ENCODE results near the gene SIRT3.

The SIRT3 gene

DNA sequence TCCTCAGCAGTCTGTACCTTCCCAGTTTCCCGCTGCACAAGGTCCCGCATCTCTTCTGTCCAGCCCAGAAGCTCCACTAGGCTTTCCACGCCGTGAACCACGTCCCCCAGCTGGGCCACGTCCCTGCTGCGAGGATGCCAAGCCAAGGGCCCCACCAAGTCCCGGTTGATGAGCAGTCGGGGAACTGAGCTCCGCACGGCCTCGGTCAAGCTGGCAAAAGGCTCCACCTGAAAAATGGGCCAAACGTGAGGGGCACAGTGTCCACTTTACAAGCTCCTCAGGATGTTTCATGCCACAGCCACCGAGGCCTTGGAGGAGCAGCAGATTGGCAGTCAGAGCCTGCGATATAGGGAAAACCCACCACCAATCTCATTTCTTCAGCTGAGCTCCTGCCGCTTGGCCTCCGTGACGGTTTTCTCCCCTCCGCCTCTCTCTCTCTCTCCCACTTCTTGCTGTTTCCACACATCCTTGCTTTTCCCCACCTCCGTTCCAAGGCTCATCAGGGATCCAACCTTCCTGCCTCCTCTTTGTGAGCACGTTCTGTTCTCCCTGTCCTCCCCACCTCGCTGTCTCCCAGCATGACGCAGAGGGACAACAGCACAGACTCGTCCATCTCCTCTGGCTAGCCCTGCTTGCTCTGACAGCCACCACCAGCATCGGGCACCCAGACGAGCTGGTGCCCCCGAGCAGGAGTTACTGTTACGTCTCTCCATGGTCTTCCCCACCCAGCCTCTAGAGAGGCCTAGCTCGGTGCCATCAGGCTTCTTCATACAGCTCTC, 17.1 kb downstream of the SIRT3 start:
- peaks cover 15% of the 10 kb centered on the region for H3K36me3 ChIP-seq (ENCODE audit: insufficient read depth, low read length)
- H3K4me3 ChIP-seq (ENCODE audit: low read length), result no peak overlapping the region
- H3K4me1 ChIP-seq (ENCODE audit: control insufficient read depth, insufficient read depth, low read length), result no peaks in the 10 kb centered on the region
- H3K9ac ChIP-seq (ENCODE audit: low read depth, low read length), result no peak overlapping the region
- no peak overlapping the region for H3K4me2 ChIP-seq (ENCODE audit: low read length)
- no peaks in the 10 kb centered on the region for H3K9me3 ChIP-seq (replicated peaks; ENCODE audit: low read length)
- no peaks in the 10 kb centered on the region for H3K27me3 ChIP-seq (ENCODE audit: control insufficient read depth, insufficient read depth, low read length)

DNA sequence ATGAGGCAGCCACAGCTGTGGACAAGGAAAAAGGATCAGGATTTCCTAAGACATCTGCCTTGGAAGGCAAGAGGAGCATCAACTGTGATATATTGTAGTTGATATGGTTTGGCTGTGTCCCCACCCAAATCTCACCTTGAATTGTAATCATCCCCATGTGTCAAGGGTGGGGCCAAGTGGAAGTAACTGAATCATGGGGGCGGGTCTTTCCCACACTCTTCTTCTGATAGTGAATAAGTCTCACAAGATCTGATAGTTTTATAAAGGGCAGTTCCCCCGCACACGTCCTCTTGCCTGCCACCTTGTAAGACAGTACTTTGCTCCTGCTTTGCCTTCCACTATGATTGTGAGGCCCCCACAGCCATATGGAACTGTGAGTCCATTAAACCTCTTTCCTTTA, 18.4 kb downstream of the SIRT3 start:
- Histone ChIP-seq H3K4me2 (ENCODE audit: low read length) (no peak overlapping the region), H3K27me3 (ENCODE audit: control insufficient read depth, insufficient read depth, low read length) (no peaks in the 10 kb centered on the region), H3K9me3 (replicated peaks; ENCODE audit: low read length) (no peaks in the 10 kb centered on the region), H3K36me3 (ENCODE audit: insufficient read depth, low read length) (peaks cover 28% of the 10 kb centered on the region), H3K4me1 (ENCODE audit: control insufficient read depth, insufficient read depth, low read length) (no peaks in the 10 kb centered on the region), H3K4me3 (ENCODE audit: low read length) (no peak overlapping the region), H3K9ac (ENCODE audit: low read depth, low read length) (no peak overlapping the region)

DNA sequence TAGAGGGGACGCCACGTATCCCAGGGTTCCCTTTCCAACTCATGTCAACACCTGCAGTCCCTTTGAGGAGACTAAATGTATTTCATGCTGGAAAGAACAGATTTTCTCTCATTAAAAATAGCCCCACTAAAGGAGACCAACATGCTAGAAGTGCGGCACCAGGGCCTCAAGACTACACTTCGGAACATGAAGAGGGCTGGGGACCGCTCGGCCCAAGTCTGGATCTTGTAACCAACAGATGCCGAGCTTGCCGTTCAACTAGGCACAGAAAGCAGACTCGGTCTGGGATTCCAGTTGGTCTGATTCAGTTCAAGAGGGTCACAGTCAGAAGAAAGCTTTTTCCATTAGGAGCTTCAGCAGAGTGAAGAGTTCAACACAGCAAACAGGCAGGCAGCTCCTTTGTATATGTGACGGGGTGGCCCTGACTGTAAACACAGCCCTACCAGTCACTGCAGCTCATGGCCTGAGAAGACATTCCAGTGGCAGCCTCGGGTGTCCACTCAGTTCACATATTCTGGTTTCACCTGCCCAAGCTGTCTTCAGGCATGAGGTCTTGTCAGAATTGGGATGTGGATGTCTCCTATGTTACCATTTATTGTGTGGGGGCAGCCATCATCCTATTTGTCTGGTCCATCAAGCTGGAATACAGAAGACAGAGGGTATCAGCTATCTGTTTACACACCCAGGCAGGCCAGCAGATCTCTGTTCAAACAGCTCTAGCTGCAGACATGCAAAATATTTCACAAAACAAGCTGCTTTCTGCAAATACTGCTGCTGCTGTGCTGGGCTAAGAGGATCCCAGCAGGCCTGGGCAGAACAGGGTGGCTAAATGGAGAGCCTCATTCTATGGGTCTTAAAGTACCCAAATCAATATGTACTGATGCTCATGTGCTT, 19.8 kb downstream of the SIRT3 start:
- H3K9ac ChIP-seq (ENCODE audit: low read depth, low read length), result no peak overlapping the region
- no peaks in the 10 kb centered on the region for H3K27me3 ChIP-seq (ENCODE audit: control insufficient read depth, insufficient read depth, low read length)
- no peak overlapping the region for H3K4me3 ChIP-seq (ENCODE audit: low read length)
- no peaks in the 10 kb centered on the region for H3K9me3 ChIP-seq (replicated peaks; ENCODE audit: low read length)
- H3K4me1 ChIP-seq (ENCODE audit: control insufficient read depth, insufficient read depth, low read length), result peaks cover 2% of the 10 kb centered on the region
- H3K4me2 ChIP-seq (ENCODE audit: low read length), result no peak overlapping the region
- peaks cover 42% of the 10 kb centered on the region for H3K36me3 ChIP-seq (ENCODE audit: insufficient read depth, low read length)

DNA sequence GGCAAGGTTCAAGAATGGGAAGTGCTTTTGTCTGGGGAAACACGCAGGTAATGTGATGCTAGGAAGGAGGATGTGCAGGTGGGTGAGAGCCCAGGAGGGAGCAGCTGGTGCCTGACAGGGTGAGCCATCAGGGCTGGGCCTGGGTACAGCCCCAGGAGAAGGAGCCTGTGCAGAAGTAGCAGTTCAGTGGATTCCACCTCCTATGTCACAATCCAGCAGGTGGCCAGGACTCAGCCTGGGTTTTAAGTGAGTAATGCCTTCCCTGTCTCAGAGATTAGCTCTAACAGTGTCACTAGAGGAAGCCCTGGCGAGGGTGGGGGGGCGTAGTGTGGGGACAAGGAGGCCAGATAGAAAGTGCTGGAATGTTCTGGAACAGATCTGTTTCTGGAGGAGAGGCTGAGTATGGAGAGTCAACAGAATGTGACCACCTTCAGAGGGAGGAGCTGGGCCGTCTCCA, 20.5 kb downstream of the SIRT3 start:
- Histone ChIP-seq H3K9ac (ENCODE audit: low read depth, low read length) (no peak overlapping the region), H3K4me2 (ENCODE audit: low read length) (no peak overlapping the region), H3K4me1 (ENCODE audit: control insufficient read depth, insufficient read depth, low read length) (peaks cover 9% of the 10 kb centered on the region), H3K27me3 (ENCODE audit: control insufficient read depth, insufficient read depth, low read length) (no peaks in the 10 kb centered on the region), H3K36me3 (ENCODE audit: insufficient read depth, low read length) (peaks cover 49% of the 10 kb centered on the region), H3K4me3 (ENCODE audit: low read length) (no peak overlapping the region), H3K9me3 (replicated peaks; ENCODE audit: low read length) (no peaks in the 10 kb centered on the region)

DNA sequence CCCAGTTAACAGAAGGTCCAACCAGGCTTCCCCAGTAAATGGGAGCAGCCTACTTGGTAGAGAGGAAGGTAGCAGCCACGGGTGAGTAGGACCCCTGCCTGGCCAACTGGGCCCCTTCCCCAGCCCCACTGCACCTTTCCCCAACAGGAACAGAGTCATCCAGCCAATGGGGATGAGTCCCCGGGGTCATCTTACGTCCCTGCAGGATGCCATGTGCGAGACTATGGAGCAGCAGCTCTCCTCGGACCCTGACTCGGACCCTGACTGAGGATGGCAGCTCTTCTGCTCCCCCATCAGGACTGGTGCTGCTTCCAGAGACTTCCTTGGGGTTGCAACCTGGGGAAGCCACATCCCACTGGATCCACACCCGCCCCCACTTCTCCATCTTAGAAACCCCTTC, 22.1 kb downstream of the SIRT3 start:
- H3K27me3 ChIP-seq (ENCODE audit: control insufficient read depth, insufficient read depth, low read length), result no peaks in the 10 kb centered on the region
- no peaks in the 10 kb centered on the region for H3K9me3 ChIP-seq (replicated peaks; ENCODE audit: low read length)
- peaks cover 61% of the 10 kb centered on the region for H3K36me3 ChIP-seq (ENCODE audit: insufficient read depth, low read length)
- no peak overlapping the region for H3K4me3 ChIP-seq (ENCODE audit: low read length)
- no peak overlapping the region for H3K9ac ChIP-seq (ENCODE audit: low read depth, low read length)
- H3K4me1 ChIP-seq (ENCODE audit: control insufficient read depth, insufficient read depth, low read length), result peaks cover 23% of the 10 kb centered on the region
- H3K4me2 ChIP-seq (ENCODE audit: low read length), result no peak overlapping the region

DNA sequence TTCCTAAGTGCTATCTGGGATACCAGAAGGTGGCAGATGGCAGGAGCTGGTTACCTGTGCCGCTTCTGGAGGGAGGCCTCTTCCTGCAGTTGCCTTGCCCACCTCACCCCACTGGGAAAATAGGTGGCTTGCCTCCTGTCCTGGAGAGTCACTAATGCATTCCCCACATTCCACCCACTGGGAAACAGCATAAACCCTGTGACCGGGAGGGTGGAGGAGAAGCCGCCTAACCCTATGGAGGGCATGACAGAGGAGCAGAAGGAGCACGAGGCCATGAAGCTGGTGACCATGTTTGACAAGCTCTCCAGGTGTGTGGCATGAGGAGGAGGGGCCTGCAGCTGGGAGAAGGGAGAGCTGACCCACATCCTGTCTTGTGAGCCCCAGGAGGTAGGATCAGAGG, 23.0 kb downstream of the SIRT3 start:
- Histone ChIP-seq H3K9ac (ENCODE audit: low read depth, low read length) (no peak overlapping the region), H3K36me3 (ENCODE audit: insufficient read depth, low read length) (peaks cover 61% of the 10 kb centered on the region)

DNA sequence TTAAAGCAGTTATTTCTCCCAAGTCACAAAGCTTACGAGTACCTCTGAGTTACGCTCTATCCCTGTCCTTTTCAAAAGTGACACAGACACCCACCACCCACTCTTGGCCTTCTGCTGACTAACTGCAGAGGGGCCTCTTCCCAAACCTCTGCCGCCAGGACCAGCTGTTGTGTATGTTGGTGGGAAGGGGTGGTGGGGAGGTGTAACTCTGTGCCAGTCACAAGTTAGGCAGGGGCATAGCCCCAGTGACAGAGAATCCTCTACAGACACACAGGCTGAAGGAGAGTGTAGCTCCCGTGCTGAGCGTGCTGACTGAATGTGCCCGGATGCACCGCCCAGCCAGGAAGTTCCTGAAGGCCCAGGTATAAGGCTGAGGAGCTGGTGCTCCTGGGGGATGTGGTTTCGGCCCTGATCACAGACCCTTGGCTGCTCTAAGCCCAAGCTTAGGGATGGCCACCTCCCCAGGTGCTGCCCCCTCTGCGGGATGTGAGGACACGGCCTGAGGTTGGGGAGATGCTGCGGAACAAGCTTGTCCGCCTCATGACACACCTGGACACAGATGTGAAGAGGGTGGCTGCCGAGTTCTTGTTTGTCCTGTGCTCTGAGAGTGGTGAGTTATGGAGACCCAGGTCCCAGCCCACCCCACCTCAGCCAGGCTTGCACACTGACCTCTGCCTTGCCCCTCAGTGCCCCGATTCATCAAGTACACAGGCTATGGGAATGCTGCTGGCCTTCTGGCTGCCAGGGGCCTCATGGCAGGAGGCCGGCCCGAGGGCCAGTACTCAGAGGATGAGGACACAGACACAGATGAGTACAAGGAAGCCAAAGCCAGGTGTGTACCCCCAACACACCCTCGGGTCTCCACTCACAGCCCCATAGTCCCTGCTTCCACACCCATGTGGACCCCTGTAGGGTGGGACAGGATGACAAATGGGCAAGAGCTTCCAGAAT, 23.7 kb downstream of the SIRT3 start:
- H3K4me1 ChIP-seq (ENCODE audit: control insufficient read depth, insufficient read depth, low read length), result peaks cover 23% of the 10 kb centered on the region
- H3K9ac ChIP-seq (ENCODE audit: low read depth, low read length), result no peak overlapping the region
- H3K9me3 ChIP-seq (replicated peaks; ENCODE audit: low read length), result no peaks in the 10 kb centered on the region
- H3K36me3 ChIP-seq (ENCODE audit: insufficient read depth, low read length), result peaks cover 61% of the 10 kb centered on the region
- H3K4me3 ChIP-seq (ENCODE audit: low read length), result no peak overlapping the region
- H3K27me3 ChIP-seq (ENCODE audit: control insufficient read depth, insufficient read depth, low read length), result no peaks in the 10 kb centered on the region
- no peak overlapping the region for H3K4me2 ChIP-seq (ENCODE audit: low read length)

More for the DNA sequence above, 23.0 kb downstream of the SIRT3 start:
- no peaks in the 10 kb centered on the region for H3K9me3 ChIP-seq (replicated peaks; ENCODE audit: low read length)
- H3K4me1 ChIP-seq (ENCODE audit: control insufficient read depth, insufficient read depth, low read length), result peaks cover 23% of the 10 kb centered on the region
- no peak overlapping the region for H3K4me2 ChIP-seq (ENCODE audit: low read length)
- no peaks in the 10 kb centered on the region for H3K27me3 ChIP-seq (ENCODE audit: control insufficient read depth, insufficient read depth, low read length)
- H3K4me3 ChIP-seq (ENCODE audit: low read length), result no peak overlapping the region

DNA sequence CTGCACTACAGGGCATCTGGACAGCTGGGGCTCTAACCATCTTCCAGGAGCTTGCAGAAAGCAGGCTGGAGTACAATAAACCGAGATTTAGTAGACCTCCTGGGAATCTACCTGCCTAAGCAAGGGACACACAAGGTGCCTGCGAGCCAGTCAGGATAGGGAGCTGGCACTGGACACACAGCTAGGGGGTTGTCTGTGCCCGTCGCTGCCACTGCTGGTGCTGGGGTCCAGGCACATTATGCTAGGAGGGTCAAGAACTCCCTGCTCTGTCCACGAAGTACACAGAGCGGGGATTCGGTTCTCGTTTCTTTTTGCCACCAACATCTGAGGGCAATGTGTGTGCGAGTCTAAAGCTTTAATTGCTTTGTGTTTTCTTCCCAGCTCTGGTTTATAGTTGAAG, 24.4 kb downstream of the SIRT3 start:
- H3K4me3 ChIP-seq (ENCODE audit: low read length), result no peak overlapping the region
- peaks cover 61% of the 10 kb centered on the region for H3K36me3 ChIP-seq (ENCODE audit: insufficient read depth, low read length)
- no peak overlapping the region for H3K4me2 ChIP-seq (ENCODE audit: low read length)
- H3K9ac ChIP-seq (ENCODE audit: low read depth, low read length), result no peak overlapping the region
- H3K27me3 ChIP-seq (ENCODE audit: control insufficient read depth, insufficient read depth, low read length), result no peaks in the 10 kb centered on the region
- no peaks in the 10 kb centered on the region for H3K9me3 ChIP-seq (replicated peaks; ENCODE audit: low read length)
- peaks cover 23% of the 10 kb centered on the region for H3K4me1 ChIP-seq (ENCODE audit: control insufficient read depth, insufficient read depth, low read length)

DNA sequence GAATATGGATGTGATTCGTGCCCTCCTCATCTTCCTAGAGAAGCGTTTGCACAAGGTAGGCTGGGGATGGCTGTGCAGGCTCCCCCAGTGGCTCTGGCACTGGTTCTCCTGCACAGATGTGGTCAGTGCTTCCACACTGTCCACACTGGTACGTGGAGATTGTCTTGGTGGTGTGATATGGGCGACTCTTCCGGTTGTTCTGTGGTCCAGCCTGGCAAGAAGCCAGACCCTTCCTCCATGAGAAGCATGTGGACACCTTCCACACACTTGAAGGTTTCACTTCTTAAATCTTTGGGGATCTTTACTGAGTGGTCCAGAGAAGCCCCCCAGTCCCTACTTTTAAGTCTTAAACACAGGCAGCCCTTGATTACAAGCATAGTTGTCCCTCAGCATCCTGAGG, 24.8 kb downstream of the SIRT3 start:
- Histone ChIP-seq H3K4me3 (ENCODE audit: low read length) (peak overlapping the region; percentile 96), H3K36me3 (ENCODE audit: insufficient read depth, low read length) (peaks cover 61% of the 10 kb centered on the region), H3K9ac (ENCODE audit: low read depth, low read length) (no peak overlapping the region), H3K27me3 (ENCODE audit: control insufficient read depth, insufficient read depth, low read length) (no peaks in the 10 kb centered on the region), H3K4me2 (ENCODE audit: low read length) (peak overlapping the region; percentile 98), H3K9me3 (replicated peaks; ENCODE audit: low read length) (no peaks in the 10 kb centered on the region), H3K4me1 (ENCODE audit: control insufficient read depth, insufficient read depth, low read length) (peaks cover 25% of the 10 kb centered on the region)

DNA sequence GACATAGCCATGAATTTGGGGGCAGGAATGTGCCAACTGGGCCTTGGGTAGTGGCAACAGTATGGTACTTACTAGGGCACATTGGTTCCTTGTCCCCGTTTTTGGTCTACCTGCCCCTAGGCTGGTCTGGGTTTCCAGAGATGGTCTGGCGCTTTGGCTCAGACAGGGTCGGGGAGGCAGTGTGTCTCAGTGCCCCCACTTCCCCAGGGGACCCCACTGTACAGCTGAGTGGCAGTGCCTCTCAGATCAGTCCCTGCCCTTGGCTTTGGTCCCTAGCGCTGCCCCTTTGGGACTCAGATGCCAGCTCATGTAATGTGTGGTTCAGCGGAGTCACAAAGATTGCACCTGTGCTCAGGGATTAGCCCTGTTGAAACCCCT, 25.4 kb downstream of the SIRT3 start:
- H3K9me3 ChIP-seq (replicated peaks; ENCODE audit: low read length), result no peaks in the 10 kb centered on the region
- peaks cover 30% of the 10 kb centered on the region for H3K4me1 ChIP-seq (ENCODE audit: control insufficient read depth, insufficient read depth, low read length)
- H3K27me3 ChIP-seq (ENCODE audit: control insufficient read depth, insufficient read depth, low read length), result no peaks in the 10 kb centered on the region
- H3K4me2 ChIP-seq (ENCODE audit: low read length), result peak overlapping the region; percentile 98
- H3K4me3 ChIP-seq (ENCODE audit: low read length), result peak overlapping the region; percentile 96
- H3K36me3 ChIP-seq (ENCODE audit: insufficient read depth, low read length), result peaks cover 62% of the 10 kb centered on the region
- H3K9ac ChIP-seq (ENCODE audit: low read depth, low read length), result peak overlapping the region; percentile 99
